HG03139 (cell line): ENCODE results near the gene PARD3.
"Not testable (repeated sequence)": the region's sequence is repeated elsewhere in the genome, so short reads cannot be mapped to it uniquely, and the experiment has no call there.

Experiments
- ATAC-seq: cut with Tn5 transposase; IDR thresholded peaks from one replicate; pipeline ENCODE4 v1.9.1; 2021; ENCODE audit not compliant: unreplicated experiment

PARD3 gene

GRCh38 chr10:34815185-34816084, at the start of gene PARD3:
Gene PARD3, minus strand, starts transcription at chr10:34815296. Its CDS starts 301 bp downstream, at chr10:34814995.
- peak; percentile 50 for ATAC-seq

- ATAC-seq, result no peak
These were observed 49.3 kb upstream of the PARD3 start for GRCh38 chr10:34864149-34865067.

- ATAC-seq, result no peak
These were observed 47.8 kb upstream of the PARD3 start for GRCh38 chr10:34862892-34863291.

- ATAC-seq, result no peak
These were observed 46.4 kb upstream of the PARD3 start for GRCh38 chr10:34861293-34862021.

- no peak for ATAC-seq
These were observed 44.1 kb upstream of the PARD3 start for GRCh38 chr10:34859170-34859569.

GRCh38 chr10:34858003-34858402, 42.9 kb upstream of the PARD3 start:
- no peak for ATAC-seq

- ATAC-seq, result no peak
These were observed 39.1 kb upstream of the PARD3 start for GRCh38 chr10:34854147-34854601.

- no peak for ATAC-seq
These were observed 38.3 kb upstream of the PARD3 start for GRCh38 chr10:34853357-34853756.

- ATAC-seq, result no peak
These were observed 35.5 kb upstream of the PARD3 start for GRCh38 chr10:34850558-34850957.

GRCh38 chr10:34850036-34850435, 34.9 kb upstream of the PARD3 start:
- ATAC-seq, result no peak

- ATAC-seq, result no peak
These were observed 30.0 kb upstream of the PARD3 start for GRCh38 chr10:34845070-34845469.

GRCh38 chr10:34844448-34844847, 29.4 kb upstream of the PARD3 start:
- no peak for ATAC-seq

- not testable (repeated sequence) for ATAC-seq
These were observed 28.4 kb upstream of the PARD3 start for GRCh38 chr10:34843470-34843869.

GRCh38 chr10:34838366-34838900, 23.3 kb upstream of the PARD3 start:
- no peak for ATAC-seq

- peak; percentile 76 for ATAC-seq
These were observed 20.9 kb upstream of the PARD3 start for GRCh38 chr10:34835908-34836508.

- ATAC-seq, result no peak
These were observed 19.2 kb upstream of the PARD3 start for GRCh38 chr10:34834274-34834673.

- ATAC-seq, result no peak
These were observed 15.2 kb upstream of the PARD3 start for GRCh38 chr10:34830217-34830822.

- no peak for ATAC-seq
These were observed 12.0 kb upstream of the PARD3 start for GRCh38 chr10:34826857-34827766.

GRCh38 chr10:34826221-34826620, 11.1 kb upstream of the PARD3 start:
- ATAC-seq, result no peak
